Measurements from ENCODE around the gene NPL. TPM values are rescaled to one million over a fixed set of nuclear protein-coding genes. Genes with fewer than 3 reads are reported as not detected.

The NPL gene
- total RNA-seq, 3 donors from 2014 or later (not counting 1 experiment from before 2014, with no cell fraction given), result 5.2 to 10.6 (median 6.8) TPM

DNA sequence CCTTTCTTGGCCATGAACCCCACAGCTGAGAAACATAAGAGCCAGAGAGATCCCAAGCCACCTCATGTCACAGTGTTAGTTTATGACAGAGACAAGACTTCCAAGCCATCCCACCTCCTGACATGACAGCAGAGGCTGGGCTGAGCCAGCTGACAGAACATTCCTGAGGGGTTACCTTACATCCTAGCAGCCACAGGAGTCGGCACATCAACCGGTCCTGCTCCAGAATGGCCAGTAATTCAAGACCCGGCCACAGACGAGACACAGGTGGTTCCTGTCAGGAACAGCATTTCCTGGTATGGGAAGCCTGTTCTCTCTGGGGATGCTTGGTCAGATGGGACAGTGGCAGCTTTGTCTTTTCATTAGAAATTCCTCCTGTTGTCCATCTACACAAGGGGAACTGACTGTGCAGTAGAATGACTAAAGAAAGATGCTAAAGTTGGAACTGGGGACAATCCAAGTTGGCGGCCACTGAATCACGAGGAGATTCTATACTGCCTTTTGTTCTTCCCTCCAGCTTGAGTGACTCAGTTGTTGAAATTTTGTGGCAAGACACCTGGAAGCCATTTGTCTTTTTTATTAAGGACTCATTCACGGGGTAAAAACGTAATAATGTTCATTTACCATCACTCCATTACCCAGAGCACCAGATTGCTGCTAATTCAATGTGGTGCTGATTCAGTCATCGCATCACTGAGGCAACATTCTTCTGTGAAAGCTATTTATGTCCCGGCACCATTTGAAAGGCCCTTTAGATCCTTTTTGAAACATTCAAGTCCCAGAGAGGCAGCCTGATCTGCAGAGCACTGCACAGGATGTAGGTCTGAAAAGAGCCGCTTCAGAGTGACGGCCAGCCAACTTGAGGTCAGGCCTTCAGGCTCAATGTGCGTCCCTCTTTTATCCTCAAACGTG is 37.2 kb upstream of the NPL start:
- intact Hi-C loops (cut with micrococcal nuclease), result no loop called here
- 71% methylated on average over 14 of the region's 14 CpGs for WGBS (ENCODE audit: insufficient coverage)
- no peak overlapping the region for H3K4me3 ChIP-seq (ENCODE audit: low read length)

DNA sequence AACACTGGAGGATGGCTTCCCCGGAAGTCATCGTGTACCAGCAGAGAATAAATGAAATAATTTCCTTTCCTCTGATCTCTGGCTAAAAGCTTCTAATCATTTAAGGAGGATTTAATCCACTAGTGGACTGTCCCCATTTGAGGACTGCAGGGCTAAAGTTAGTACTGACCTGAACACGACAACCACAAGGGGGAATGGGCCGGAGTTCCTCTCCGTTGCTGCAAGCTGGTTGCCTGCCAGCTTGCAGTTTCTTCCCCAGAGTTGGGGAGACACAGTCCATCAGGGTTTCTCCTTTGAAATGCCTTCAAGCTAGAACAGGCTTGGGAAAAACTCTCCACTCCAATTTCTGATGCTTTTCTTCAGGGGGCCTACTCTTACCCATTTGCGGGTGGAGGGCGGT is 35.5 kb upstream of the NPL start:
- no peaks in the 10 kb centered on the region for H3K9me3 ChIP-seq (ENCODE audit: control insufficient read depth, insufficient read depth, low read length)
- H3K36me3 Mint-ChIP-seq, result no peaks in the 10 kb centered on the region

More for the DNA sequence above, 37.2 kb upstream of the NPL start:
- H3K36me3 Mint-ChIP-seq, result no peaks in the 10 kb centered on the region
- no peak overlapping the region for H3K27ac Mint-ChIP-seq
- DNase-seq, result no peak
- H3K27me3 ChIP-seq (ENCODE audit: control insufficient read depth, insufficient read depth, low read length), result peaks cover 4% of the 10 kb centered on the region
- no peaks in the 10 kb centered on the region for H3K9me3 ChIP-seq (ENCODE audit: control insufficient read depth, insufficient read depth, low read length)
- H3K9me3 Mint-ChIP-seq, result no peaks in the 10 kb centered on the region
- no peaks in the 10 kb centered on the region for H3K4me1 Mint-ChIP-seq
- H3K27me3 Mint-ChIP-seq (ENCODE audit: low read depth in 2 of 2), result peaks cover 12 to 23% of the 10 kb centered on the region in 2 donors
- no peaks in the 10 kb centered on the region for H3K4me1 ChIP-seq (ENCODE audit: control insufficient read depth, insufficient read depth, low read length)
- no peak overlapping the region for H3K27ac ChIP-seq (ENCODE audit: low read length)
- ATAC-seq, result no peak
- TF ChIP-seq, protein P1, sequence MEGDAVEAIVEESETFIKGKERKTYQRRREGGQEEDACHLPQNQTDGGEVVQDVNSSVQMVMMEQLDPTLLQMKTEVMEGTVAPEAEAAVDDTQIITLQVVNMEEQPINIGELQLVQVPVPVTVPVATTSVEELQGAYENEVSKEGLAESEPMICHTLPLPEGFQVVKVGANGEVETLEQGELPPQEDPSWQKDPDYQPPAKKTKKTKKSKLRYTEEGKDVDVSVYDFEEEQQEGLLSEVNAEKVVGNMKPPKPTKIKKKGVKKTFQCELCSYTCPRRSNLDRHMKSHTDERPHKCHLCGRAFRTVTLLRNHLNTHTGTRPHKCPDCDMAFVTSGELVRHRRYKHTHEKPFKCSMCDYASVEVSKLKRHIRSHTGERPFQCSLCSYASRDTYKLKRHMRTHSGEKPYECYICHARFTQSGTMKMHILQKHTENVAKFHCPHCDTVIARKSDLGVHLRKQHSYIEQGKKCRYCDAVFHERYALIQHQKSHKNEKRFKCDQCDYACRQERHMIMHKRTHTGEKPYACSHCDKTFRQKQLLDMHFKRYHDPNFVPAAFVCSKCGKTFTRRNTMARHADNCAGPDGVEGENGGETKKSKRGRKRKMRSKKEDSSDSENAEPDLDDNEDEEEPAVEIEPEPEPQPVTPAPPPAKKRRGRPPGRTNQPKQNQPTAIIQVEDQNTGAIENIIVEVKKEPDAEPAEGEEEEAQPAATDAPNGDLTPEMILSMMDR (IDR thresholded peaks at IDR 0.05), result no peak
- H3K36me3 ChIP-seq (ENCODE audit: control insufficient read depth, insufficient read depth, low read length), result no peaks in the 10 kb centered on the region
- no peak overlapping the region for H3K4me3 Mint-ChIP-seq

DNA sequence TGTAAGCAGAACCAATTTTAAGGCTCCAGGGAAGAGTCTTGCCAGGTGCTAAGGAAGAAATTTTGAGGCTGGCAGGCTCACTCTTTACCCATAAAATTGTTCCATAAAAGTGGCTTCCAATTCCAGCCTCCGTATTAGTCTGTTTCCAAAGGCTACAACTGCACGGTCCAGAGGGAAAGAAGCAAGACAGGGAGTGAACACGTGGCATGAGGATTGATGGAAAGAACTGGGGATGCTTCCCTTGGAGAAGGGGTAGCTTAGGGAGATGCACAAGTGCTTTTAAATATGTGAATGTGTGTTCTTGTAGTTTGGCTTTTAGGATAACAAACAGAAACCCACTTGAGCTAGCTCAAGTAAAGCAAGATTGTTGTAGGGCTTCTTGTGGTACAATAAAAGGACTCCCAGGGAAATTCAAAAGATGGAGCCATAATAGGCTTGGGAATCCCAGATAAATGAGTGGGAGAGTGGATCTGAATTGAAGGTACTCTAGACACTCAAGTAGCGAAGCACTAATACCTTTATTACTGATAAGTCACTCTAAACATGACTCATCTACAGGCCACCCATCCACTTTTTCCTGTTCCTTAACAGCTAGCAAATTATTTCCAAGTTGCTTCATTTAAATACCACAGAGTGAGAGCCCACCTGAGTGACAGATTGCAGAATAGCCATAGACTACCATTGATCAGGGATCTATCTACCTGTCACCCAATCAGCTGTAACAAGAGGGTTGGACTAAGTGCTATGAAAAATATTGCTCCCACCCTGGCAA is 34.8 kb upstream of the NPL start:
- ATAC-seq (no peak), DNase-seq (no peak)
- H3K4me1 ChIP-seq (ENCODE audit: control insufficient read depth, insufficient read depth, low read length), result no peaks in the 10 kb centered on the region
- H3K27me3 ChIP-seq (ENCODE audit: control insufficient read depth, insufficient read depth, low read length), result no peaks in the 10 kb centered on the region
- H3K4me3 Mint-ChIP-seq, result no peak overlapping the region
- no peaks in the 10 kb centered on the region for H3K36me3 Mint-ChIP-seq
- H3K27ac Mint-ChIP-seq, result no peak overlapping the region
- H3K27ac ChIP-seq (ENCODE audit: low read length), result no peak overlapping the region
- no peaks in the 10 kb centered on the region for H3K9me3 Mint-ChIP-seq
- no peaks in the 10 kb centered on the region for H3K36me3 ChIP-seq (ENCODE audit: control insufficient read depth, insufficient read depth, low read length)
- H3K27me3 Mint-ChIP-seq (ENCODE audit: low read depth in 2 of 2), result peaks cover 6 to 12% of the 10 kb centered on the region in 2 donors
- TF ChIP-seq, protein P1 (IDR thresholded peaks at IDR 0.05), result no peak
- 85% methylated on average over 4 of the region's 4 CpGs for WGBS (ENCODE audit: insufficient coverage)
- H3K4me1 Mint-ChIP-seq, result no peaks in the 10 kb centered on the region
- no peaks in the 10 kb centered on the region for H3K9me3 ChIP-seq (ENCODE audit: control insufficient read depth, insufficient read depth, low read length)
- intact Hi-C loops (cut with micrococcal nuclease), result no loop called here
- H3K4me3 ChIP-seq (ENCODE audit: low read length), result no peak overlapping the region

More for the DNA sequence above, 35.5 kb upstream of the NPL start:
- no peak for ATAC-seq
- no peak overlapping the region for H3K4me3 Mint-ChIP-seq
- no peak overlapping the region for H3K27ac Mint-ChIP-seq
- 87% methylated on average over 7 of the region's 7 CpGs for WGBS (ENCODE audit: insufficient coverage)
- Histone ChIP-seq H3K4me1 (ENCODE audit: control insufficient read depth, insufficient read depth, low read length) (no peaks in the 10 kb centered on the region), H3K36me3 (ENCODE audit: control insufficient read depth, insufficient read depth, low read length) (no peaks in the 10 kb centered on the region), H3K27me3 (ENCODE audit: control insufficient read depth, insufficient read depth, low read length) (no peaks in the 10 kb centered on the region), H3K4me3 (ENCODE audit: low read length) (no peak overlapping the region), H3K27ac (ENCODE audit: low read length) (no peak overlapping the region)
- H3K27me3 Mint-ChIP-seq (ENCODE audit: low read depth in 2 of 2), result peaks cover 9 to 19% of the 10 kb centered on the region in 2 donors
- DNase-seq, result no peak
- H3K4me1 Mint-ChIP-seq, result no peaks in the 10 kb centered on the region
- TF ChIP-seq, protein P1 (IDR thresholded peaks at IDR 0.05), result no peak
- intact Hi-C loops (cut with micrococcal nuclease), result no loop called here
- no peaks in the 10 kb centered on the region for H3K9me3 Mint-ChIP-seq

All from natural killer cell (primary cell).